Suppressor macrophage (primary cell): ENCODE results near the gene GDPD2.
A peak's percentile ranks its signal among the peaks of the same experiment; 100 is the strongest.

Experiments
- DNase-seq, 4 experiments: peaks; one replicate each; pipeline ENCODE4 v3.0.0-alpha.2; 2020 to 2022

The GDPD2 gene

GRCh38 chrX:70437921-70438665 is 15.0 kb downstream of the GDPD2 start:
- DNase-seq, result no peak

- no peak for DNase-seq
These were observed 15.9 kb downstream of the GDPD2 start for GRCh38 chrX:70439016-70439415.

GRCh38 chrX:70442224-70442623 is 19.1 kb downstream of the GDPD2 start:
- no peak for DNase-seq

GRCh38 chrX:70444326-70444945 is 21.3 kb downstream of the GDPD2 start, which contains the start of gene DLG3:
DLG3 (plus strand) TSS chrX:70444835; CDS start chrX:70445202, 367 bp downstream.
- DNase-seq, result no peak

- no peak for DNase-seq
These were observed 22.0 kb downstream of the GDPD2 start for GRCh38 chrX:70444946-70445656.

GRCh38 chrX:70445951-70446350 is 22.8 kb downstream of the GDPD2 start:
- no peak for DNase-seq

GRCh38 chrX:70446380-70447350 is 23.6 kb downstream of the GDPD2 start:
- DNase-seq, result no peak

GRCh38 chrX:70449457-70449966 is 26.4 kb downstream of the GDPD2 start:
- no peak for DNase-seq

GRCh38 chrX:70452143-70452733 is 29.1 kb downstream of the GDPD2 start:
- DNase-seq, result peak; percentile 27 to 56 (median 40)

- no peak for DNase-seq
These were observed 30.0 kb downstream of the GDPD2 start for GRCh38 chrX:70453024-70453618.

GRCh38 chrX:70454441-70455365 is 31.6 kb downstream of the GDPD2 start:
- DNase-seq, result peak; percentile 22 to 65 (median 41)

- DNase-seq, result no peak
These were observed 32.5 kb downstream of the GDPD2 start for GRCh38 chrX:70455366-70456202.

- DNase-seq, result no peak
These were observed 33.1 kb downstream of the GDPD2 start for GRCh38 chrX:70456256-70456655.

GRCh38 chrX:70461026-70461425 is 37.9 kb downstream of the GDPD2 start:
- no peak for DNase-seq

GRCh38 chrX:70464051-70464450 is 40.9 kb downstream of the GDPD2 start:
- no peak for DNase-seq

GRCh38 chrX:70466968-70467367 is 43.9 kb downstream of the GDPD2 start:
- no peak for DNase-seq

- DNase-seq, result no peak
These were observed 45.6 kb downstream of the GDPD2 start for GRCh38 chrX:70468709-70469108.

- DNase-seq, result peak; percentile 27 to 67 (median 45)
These were observed 47.8 kb downstream of the GDPD2 start for GRCh38 chrX:70470850-70471289.
